GM21786 (cell line): Measurements from ENCODE around the gene GYG1.
"Not testable (repeated sequence)": the region's sequence is repeated elsewhere in the genome, so short reads cannot be mapped to it uniquely, and the experiment has no call there.

Experiments
- ATAC-seq: cut with Tn5 transposase; IDR thresholded peaks from one replicate; pipeline ENCODE4 v1.9.1; 2021; ENCODE audit not compliant: unreplicated experiment

GYG1 gene

DNA sequence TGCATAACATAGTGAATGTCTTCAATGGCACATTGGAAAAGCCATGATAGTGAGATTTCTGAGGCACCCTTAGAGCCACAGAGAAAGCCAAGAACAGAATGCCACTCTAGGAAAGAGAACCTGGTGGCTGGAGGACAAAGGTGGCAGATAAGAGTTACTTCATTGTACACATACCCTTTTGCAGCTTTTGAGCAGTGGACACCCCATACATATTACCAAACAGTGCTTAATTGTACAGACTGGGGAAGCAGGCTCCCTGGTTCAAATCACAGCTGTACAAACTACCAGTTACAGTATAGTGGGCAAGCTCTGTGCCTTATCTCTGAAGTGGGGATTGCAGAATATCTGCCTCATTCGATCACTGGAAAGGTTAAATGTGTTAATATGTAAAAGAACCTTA, 10.1 kb upstream of the GYG1 start:
- ATAC-seq: no peak

DNA sequence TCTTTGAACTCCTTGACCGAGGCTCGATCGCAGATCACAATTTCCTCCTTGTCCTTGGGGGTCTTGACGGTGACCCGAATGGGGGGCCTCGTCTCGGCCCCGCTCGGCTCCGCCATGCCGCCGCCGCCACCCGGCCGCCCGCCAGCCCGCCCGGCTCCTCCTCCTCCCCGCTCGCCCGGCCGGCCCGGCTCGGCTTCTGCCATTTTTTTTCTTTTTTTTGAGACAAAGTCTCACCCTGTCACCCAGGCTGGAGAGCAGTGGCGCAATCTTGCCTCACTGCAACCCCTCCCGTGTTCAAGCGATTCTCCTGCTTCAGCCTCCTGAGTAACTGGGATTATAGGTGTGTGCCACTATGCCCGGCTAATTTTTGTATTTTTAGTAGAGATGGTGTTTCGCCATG, 3.8 kb upstream of the GYG1 start:
- not testable (repeated sequence) for ATAC-seq

DNA sequence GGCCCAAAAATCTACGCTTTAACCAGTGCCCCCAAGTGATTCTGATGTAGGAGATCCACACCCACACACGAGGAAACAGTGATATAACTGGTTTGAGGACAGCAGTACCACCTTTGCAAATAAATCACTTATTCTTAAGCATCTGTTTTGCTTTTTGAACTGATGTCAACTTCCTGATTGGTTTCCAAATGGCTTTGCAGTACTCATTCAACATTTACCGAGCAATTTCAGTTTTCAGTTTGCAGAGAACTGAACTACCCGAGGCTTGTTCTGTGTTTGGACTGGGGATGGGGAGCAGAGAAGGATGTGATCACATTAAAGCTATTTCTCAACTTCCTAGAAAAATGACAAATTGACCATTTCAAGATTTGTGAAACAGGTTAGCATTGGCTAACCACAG, 1.1 kb upstream of the GYG1 start:
- ATAC-seq: peak; percentile 32

DNA sequence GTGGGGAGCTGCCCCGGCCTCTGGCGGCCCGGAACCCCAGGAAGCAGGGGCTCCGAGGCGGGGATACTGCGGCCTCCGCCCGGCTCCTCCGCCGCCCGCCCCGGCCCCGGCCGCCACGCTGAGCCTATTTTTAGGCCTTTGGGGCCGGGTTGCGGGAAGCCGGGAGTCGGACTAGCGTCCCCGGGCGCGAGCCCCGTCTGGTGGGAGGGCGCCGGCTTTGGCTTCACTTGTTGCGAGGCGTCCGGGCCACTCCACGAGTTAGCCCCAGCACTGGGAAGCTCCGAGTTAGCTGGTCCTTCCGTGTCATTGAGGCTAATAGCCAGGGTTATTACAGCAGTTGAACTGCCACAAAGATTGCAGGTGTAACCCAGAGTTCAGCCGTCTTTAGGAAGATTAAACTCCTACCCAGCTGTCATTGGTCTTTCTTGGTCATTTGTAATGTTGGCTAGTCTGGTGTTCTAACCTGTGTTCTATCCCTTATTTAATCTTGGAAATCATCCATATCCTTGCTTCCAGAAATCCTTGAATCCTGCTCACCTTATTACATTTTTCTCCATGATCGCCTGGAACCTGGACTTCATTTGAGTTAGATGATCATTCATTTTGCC, 791 bp downstream of the GYG1 start:
- peak; percentile 18 for ATAC-seq

- no peak for ATAC-seq
These were observed 1.4 kb downstream of the GYG1 start for GRCh38 chr3:148992635-148993255.

GRCh38 chr3:148997623-148998022, 6.3 kb downstream of the GYG1 start:
- ATAC-seq: no peak

DNA sequence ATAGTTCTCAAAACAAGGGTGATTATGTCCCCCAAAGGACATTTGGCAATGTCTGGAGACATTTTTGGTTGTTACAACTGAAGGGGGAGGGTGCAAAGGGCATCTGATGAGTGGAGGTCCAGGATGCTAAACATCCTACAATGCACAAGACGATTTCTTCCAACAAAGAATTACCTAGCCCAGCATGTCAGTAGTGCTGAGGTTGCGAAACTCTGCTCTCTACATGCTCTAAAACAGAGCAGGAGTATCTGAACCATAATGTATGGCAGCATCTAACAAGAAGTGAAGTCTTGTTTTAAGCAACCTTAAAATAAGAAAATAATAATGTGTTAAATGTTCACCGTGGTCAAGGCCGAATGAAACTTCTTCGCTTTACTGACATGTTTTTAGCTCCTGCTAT, 7.0 kb downstream of the GYG1 start:
- no peak for ATAC-seq

DNA sequence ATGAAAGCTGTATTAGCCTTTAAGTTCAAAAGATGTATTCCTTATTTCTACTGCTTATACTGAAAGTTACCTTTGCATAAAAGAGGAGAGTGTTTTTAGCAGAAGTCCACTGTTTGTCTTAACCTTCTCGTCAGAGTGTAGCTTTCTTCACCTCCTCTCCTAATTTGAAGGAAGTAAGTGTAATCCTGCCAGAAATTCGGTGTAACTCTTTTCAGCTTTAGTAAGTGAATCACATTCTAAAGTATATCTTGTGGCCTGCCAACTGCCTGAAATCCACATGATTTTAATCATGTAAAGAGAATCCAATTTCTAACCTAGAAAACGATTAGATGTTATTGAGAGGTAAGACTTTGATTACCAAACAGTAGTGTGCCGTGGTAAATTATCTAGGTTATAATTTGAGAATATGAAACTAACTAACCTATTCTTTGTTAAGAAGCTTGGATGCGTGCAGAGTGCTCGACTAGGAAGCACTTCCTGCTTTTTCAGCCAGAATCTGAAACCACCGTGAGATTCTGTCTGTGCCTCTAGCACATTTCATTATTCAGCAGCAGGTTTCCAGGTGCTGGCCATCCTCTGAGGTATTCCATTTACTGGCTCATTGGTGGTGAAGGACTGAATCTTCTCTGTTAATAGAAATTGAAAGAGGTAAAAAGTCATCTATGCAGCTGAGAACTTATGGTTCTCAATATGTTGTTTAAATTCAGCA, 7.5 kb downstream of the GYG1 start:
- ATAC-seq: no peak

GRCh38 chr3:148999806-149000205, 8.5 kb downstream of the GYG1 start:
- ATAC-seq: no peak

DNA sequence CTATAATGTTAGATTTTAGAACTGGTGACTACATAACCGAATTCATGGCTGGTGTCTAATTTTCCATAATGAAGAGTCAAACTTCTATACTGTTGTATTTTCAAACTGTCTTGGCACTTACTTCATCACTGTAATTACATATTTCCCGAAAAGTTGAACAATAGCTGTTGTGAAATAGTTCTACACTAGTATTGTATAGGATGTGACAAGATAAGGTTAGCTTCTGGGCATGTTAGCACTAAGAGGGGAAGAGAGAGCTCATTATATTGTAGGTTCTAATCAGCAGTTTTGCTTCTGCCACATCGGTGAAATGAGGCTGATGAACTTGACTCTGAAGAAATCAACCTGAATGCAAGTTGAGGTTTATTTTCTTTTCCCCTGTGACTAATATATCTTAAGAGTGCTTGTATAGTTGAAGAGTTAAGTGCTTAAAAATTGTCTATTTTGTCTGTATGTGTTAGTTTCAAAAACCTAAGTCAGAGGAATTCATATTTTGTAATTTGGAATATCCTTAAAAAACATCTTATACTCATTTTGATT, 8.9 kb downstream of the GYG1 start:
- no peak for ATAC-seq

GRCh38 chr3:149001727-149002126, 10.4 kb downstream of the GYG1 start:
- no peak for ATAC-seq

DNA sequence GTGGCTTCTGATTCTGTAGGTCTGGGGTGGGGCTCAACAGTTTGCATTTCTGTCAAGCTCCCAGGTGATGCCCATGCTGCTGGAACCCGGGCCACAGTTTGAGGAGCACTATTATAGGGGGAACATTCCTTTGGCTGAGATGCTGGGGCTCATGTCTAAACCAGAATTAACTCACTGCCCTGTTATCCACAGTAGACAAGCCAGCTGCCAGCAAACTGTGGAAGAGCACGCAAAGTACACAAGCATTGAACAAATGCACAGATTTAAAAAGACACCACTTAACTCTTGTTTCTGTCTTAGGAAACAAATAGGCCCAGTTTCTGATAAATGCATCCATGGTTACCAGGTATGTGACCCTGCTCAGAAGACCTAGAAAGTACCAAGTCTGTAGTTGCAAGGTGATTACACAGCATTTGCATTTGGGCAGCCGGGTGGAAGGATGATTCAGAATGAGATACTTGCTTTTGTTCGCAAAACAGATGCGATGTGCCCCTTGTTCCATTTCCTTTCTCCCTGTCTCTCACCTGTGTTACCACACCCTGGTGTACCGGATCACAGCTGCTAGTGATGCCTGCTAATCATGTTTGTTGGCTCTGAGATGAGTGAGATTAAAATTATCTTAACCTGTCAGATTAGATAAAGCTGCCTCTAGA, 12.4 kb downstream of the GYG1 start:
- peak; percentile 86 for ATAC-seq

DNA sequence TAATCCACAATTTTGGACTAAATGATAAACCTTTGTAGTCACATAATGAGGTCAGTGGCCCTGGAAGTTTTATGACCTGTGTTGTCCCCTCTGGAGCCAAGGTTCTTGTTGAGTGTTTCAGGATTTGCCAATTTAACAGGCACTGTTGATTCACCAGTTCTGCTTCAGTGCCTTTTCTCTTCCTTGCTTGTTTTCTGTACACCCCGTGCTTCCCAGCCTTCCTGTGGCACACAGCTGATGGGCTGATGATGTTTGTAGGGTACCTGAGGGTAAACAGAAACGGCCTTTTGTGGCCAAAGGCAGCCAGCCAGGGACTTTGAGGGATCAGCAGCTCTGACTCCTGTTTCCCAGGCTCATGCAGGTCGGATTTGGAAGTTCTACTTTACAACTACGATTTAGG, 13.3 kb downstream of the GYG1 start:
- ATAC-seq: no peak

GRCh38 chr3:149005416-149005815, 14.1 kb downstream of the GYG1 start:
- no peak for ATAC-seq

GRCh38 chr3:149007567-149008257, 16.4 kb downstream of the GYG1 start:
- no peak for ATAC-seq

- peak; percentile 89 for ATAC-seq
These were observed 18.4 kb downstream of the GYG1 start for GRCh38 chr3:149009732-149010131.

DNA sequence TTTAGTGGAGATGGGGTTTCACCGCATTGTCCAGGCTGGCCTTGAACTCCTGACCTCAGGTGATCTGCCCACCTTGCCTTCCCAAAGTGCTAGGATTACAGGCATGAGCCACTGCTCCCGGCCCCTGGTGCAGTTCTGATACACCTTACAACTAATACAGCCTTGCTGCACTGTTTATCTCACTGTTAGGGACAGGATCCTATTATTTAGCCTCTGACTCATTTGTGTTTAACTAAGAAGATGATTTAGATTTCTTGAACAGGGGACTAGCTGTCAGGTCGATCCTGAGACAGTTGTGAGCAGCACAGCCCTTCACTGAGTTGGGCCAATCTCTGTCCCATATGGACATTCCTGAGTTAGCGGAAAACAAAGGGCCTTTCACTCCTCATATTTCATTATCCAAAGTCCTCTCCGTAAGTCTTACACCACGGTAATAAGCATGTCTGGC, 19.2 kb downstream of the GYG1 start:
- no peak for ATAC-seq

DNA sequence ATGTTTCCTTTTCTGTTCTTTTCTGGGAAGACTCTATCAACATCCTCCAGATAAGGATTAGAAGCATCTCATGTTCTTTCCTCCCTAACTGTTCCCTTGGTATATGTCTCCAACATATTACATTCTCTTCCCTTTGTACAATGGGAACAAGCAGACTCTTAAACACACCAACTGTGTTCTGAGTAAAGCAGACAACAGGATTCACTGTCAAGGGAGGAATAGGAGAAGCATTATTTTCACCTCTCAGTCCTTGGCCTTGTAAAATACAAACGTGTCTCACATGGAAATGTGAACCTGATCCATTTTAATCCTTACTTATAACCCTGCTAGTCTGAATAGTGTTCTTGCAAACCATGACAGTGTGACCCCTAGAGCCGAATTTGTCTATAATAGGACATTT, 19.6 kb downstream of the GYG1 start:
- no peak for ATAC-seq

- no peak for ATAC-seq
These were observed 20.3 kb downstream of the GYG1 start for GRCh38 chr3:149011676-149012075.

DNA sequence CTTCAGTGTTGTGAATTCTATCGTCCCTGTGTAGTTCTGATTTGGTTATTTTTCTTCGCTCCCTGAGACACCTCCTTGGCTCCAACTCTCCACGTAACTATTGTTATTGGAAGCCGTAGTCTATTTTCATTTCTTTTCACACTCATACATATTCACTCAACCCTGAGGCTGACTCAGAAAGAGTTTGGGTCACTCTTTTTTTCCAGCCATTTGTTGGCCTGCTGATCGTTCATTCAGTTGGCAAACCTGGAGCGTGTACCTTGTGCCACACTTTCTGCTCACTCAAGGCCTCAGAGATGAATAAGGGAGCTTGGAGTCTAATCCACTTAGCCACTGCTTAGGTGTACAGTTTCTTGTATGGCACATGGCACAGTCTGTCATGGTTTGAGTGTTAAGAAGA, 22.4 kb downstream of the GYG1 start:
- no peak for ATAC-seq

DNA sequence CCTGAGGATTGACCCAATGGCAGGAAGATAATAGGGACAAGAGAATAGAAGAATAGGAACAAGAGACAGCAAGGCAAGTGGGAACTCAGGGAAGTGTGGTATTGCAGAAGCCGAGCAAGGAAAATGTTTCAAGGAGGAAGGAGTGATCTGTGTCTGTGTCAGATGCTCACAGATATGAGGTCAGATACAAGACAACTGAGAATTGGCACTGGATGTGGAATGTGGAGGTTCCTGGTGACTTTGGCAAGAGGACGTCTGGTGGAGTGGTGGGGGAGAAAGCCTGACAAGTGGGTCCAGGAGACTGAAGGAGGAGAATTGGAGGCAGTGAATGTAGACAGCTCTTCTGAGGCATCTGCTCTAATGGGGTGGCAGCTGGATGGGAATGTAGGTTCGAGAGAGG, 24.1 kb downstream of the GYG1 start:
- ATAC-seq: no peak
